ENCODE measurements around the gene EVI2B.
"Not testable (repeated sequence)": the region's sequence is repeated elsewhere in the genome, so short reads cannot be mapped to it uniquely, and the experiment has no call there.

EVI2B gene

GRCh38 chr17:31272236-31272635 lies 41.6 kb downstream of the EVI2B start:
- no peak for DNase-seq

- DNase-seq = peak in 2 of 56 donors; percentile 7 to 10
Observed at GRCh38 chr17:31269578-31269983, 44.3 kb downstream of the EVI2B start.

GRCh38 chr17:31269036-31269577 lies 44.7 kb downstream of the EVI2B start:
- no peak for DNase-seq

DNA sequence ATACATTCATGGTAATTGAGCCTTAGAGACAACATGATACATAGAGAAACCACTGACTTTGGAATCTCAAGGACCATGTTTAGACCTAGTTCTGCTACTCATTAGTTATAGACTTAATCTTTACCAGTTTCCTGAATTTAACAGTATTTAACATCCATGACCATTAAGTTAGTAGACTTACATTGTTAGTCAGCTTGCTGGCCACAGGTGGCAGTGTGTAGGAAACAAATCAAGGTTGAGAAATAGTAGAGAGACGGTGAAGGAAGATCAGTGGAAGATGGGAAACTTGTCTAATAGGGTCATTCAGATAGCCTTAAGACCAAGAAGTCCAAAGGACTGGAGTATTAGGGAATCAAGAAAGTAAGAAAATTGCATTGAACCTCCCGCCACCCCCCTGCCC lies 47.8 kb downstream of the EVI2B start:
- DNase-seq = no peak

DNA sequence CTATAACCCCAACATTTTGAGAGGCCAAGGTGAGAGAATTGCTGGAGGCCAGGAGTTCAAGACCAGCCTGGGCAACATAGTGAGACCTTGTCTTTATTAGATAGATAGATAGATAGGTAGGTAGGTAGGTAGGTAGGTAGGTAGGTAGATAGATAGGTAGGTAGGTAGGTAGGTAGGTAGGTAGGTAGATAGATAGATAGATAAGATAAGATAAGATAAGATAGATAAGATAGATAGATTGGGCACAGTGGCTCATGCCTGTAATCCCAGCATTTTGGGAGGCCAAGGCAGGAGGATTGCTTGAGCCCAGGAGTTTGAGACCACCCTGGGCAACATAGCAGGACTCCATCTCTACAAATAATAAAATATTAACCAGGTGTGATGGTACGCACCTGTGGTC lies 50.9 kb downstream of the EVI2B start:
- DNase-seq = not testable (repeated sequence)

GRCh38 chr17:31261601-31262000 lies 52.3 kb downstream of the EVI2B start:
- DNase-seq = no peak

DNA sequence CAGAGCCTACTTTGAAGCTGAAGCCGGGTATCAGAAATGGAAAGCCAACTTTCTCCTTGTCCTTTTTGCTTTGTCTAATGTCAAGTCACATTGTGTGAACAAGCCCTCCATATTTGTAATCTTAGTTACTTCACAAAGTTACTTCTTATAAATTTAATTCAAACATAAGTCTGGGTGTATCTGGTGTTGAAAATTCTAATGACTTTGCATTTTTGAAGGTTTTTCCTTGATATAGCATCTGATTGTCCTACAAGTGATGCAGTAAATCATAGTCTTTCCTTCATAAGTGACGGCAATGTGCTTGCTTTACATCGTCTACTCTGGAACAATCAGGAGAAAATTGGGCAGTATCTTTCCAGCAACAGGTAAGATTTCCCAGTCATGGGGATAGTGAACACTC lies 53.7 kb downstream of the EVI2B start:
- DNase-seq = no peak

- DNase-seq = no peak
Observed at GRCh38 chr17:31256936-31257335, 56.9 kb downstream of the EVI2B start.

GRCh38 chr17:31254654-31255053 lies 59.2 kb downstream of the EVI2B start:
- DNase-seq = no peak
